ENCODE results near the gene NXF1. TPM values are rescaled to one million over a fixed set of nuclear protein-coding genes. Genes with fewer than 3 reads are reported as not detected.
"Not testable (repeated sequence)": the region's sequence is repeated elsewhere in the genome, so short reads cannot be mapped to it uniquely, and the experiment has no call there.

Gene NXF1
- total RNA-seq: 42.7 TPM
- long read RNA-seq, full-length matches to known transcripts: 9 of 19 reads
- long read RNA-seq, partial matches to known transcripts: 4 of 19 reads
- long read RNA-seq, other reads (novel, unspliced or antisense): 6 of 19 reads

DNA sequence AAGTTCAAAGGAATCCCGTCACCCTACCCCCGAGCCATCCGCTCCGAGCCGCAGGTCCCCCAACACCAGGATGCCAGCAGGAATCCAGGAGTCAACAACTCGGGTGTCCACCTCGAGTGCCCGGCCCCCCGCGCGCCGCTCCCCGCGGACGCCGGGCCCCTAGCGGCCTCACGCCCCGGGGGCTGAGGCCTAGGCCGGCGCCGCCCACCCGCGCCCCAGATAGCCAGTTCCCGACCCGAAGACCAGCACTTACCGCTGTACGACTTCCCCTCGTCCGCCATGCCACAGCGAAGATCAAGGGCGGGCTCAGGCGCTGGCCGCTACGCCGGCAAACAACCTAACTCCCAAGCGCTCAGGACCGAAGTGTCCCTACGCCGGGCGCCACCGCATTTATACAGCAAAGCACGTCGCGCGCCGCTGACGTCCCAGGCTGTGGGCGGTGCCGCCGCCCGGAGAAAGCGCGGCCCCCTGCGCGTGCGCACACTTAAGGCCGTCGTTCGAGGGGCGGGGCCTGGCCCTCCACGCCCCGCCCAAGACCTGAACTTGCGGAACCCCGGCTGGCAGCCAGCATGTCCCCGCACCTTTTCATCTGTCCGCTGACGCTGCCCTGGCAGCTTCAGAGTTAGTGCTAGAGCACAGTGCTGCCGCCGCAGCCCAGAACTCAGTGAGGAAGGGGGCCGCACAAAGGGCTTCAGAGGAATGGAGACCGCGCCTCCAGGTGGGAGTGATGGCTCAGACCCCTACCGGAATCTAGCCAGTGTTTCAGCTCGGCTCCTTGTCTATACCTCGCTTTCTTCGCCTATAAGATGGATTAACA, at the start of gene NXF1:
Gene NXF1, minus strand, starts transcription at position 365 of the 817 bp plus-strand sequence. Its CDS starts 84 bp downstream, at position 281.
- ATAC-seq: peak; percentile 93

DNA sequence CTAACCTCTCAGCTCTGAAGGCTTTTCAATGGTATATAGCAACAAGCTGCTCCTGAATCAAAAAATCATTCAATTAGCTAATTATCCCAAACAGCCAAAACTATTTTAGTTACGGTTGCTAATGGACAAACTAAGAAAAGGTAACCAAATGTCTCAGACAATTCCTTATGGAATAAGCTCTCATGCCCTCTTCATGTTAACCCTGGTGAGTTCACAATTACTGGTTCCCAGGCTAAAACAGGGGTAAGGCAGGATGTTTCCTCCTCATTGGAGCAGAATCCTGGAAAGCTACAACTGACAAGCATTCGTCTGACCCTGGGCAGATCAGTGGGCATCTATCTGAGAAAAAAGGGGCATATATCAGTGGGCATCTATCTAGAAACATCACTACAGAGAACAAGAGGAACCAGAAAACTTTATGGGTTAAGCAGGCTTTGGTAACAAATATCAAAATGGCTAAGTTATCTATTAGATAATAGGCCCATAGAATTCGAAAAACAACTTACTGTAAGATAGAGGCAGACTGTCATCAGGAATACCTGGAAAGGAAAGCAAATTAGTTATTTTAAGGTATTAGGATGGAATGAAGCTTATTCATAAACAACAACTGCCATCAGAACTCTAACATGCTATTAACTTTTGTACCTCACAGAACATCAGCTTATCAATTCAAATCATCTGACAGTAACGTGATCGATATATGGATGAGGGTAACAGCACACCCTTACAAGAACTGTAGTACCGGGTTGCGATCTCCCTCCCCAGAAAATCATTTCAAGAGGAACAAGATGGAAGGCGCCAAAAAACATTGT, 49.0 kb upstream of the NXF1 start:
- intact Hi-C loops (cut with DNase I): no loop called here
- DNase-seq (ENCODE audit: missing footprints) (no peak), ATAC-seq (no peak)

More for the DNA sequence above, at the start of gene NXF1:
- peak; percentile 98 for DNase-seq (ENCODE audit: missing footprints)
- intact Hi-C loops (cut with DNase I): loop anchor here (2.0 kb wide), 1 partner anchor 36 kb away; no protein-coding TSS in a partner anchor

DNA sequence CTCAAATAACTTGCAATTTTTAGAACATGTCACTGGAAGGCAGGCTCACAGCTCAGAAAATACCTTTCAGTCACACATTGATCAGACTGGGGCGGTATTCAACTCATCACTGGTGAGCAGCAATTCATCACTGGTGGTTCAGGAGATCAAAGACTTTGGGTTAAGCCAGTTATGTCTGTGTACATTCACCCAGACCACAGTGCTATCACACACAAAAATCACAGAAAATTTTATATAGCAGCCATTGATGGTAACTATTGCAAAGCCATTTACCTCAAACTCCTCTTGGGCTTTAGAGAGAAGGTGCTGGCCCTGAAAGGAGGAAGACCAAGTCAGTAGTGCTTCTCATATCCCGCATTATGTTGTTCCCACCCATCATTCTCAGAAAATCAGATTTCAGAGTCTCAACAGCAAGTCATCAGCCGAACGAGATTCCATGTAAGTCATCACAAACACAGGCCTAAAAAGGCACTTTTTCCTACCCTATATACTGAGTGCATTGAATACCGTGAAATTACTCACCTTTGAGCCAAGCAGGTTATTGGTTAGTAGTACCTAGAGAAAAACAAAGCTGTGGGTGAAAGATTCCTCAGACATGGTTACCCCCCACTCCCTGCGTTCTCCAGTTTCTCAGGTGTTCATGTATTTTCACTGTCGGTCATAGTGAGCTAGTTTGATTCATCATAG, 48.2 kb upstream of the NXF1 start:
- no peak for ATAC-seq
- no peak for DNase-seq (ENCODE audit: missing footprints)
- intact Hi-C loops (cut with DNase I): no loop called here

DNA sequence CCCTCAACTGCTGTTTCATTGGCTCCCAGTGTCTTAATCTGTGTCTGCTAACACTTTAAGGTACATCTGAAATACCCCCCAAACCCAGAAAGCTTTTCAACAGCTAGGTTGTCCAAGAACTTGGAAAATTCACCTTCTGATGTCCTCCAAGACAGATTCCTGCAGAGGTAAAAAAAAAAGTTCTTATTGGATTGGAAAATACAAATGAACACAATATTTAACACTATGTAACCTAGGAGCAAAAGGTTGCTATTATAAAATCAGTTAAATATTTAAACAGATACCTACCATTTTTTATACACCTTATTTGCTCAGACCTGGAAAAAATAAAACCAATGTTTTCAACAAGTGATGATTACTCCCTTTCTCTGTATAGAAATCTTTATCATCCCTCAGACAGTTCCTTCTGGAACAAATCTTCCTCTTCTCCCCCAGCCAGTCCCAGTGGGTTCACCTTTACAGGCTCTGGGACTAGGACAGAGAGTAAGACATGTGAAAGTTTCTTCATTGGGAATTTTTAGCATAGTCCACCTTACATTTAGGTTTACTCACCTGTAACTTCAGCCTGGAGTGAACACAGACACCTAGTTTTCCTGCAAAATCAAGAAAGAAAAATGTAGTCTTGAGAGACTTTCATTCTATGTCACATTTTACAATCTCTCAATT, 47.4 kb upstream of the NXF1 start:
- intact Hi-C loops (cut with DNase I): no loop called here
- DNase-seq (ENCODE audit: missing footprints): no peak
- no peak for ATAC-seq

DNA sequence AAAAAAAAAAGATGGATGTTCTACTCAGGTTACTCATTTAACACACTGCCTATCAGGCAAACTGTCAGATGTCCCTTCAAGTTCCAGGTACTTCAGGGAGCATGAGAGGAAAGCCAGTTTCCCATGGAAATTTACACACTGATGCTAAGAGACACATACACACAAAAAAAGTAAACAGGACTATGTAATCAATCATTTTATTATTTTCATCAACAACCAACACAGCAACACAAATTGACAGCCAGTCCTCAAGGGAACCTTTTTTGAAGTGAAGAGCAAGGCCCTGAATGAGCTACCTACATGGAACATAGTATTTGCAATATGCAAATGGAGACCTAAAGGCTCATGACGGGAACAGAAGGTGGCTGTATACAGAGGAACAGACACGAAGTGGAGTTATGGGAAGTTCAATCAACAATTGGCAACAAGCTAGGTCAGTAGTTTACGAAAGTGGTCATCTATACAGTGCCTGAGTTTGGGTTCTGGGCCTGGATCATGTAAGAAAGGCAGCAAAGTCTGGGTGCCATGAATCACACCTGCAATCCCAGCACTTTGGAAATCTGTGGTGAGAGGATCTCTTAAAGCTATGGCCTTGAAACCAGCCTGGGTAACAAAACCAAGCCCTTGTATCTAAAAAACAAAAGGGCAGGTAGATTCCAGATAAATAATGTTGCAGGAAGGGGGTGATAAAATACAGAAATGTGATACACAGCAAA, 46.7 kb upstream of the NXF1 start:
- DNase-seq (ENCODE audit: missing footprints) (no peak), ATAC-seq (no peak)
- intact Hi-C loops (cut with DNase I): no loop called here

DNA sequence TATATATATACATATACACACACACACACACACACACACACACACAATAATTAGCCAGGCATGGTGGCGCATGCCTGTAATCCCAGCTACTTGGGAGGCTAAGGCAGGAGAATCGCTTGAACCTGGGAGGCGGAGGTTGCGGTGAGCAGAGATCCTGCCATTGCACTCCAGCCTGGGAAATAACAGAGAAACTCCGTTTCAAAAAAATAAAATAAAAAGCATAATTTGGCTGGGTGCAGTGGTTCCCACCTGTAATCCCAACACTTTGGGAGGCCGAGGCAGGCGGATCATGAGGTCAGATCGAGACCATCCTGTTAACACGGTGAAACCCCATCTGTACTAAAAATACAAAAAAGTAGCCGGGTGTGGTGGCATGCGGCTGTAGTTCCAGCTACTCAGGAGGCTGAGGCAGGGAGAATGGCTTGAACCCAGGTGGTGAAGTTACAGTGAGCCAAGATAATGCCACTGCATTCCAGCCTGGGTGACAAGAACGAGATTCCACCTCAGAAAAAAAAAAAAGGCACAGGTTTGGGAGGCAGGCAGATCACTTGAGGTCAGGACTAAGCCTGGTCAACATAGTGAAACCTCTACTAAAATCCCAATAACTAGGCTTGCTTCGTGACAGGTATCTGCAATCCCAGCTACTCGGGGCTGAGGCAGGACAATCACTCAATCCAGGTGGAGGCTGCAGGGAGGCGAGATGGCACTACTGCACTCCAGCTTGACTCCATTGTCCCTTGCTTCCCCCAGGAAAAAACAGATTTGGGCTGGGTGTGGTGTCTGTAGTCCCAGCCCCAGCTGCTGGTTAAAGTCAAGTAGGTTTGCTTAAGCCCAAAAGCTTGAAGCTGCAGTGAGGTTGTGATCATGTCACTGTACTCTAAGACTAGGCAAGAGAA, 45.9 kb upstream of the NXF1 start:
- ATAC-seq (no peak), DNase-seq (ENCODE audit: missing footprints) (no peak)
- intact Hi-C loops (cut with DNase I): no loop called here

DNA sequence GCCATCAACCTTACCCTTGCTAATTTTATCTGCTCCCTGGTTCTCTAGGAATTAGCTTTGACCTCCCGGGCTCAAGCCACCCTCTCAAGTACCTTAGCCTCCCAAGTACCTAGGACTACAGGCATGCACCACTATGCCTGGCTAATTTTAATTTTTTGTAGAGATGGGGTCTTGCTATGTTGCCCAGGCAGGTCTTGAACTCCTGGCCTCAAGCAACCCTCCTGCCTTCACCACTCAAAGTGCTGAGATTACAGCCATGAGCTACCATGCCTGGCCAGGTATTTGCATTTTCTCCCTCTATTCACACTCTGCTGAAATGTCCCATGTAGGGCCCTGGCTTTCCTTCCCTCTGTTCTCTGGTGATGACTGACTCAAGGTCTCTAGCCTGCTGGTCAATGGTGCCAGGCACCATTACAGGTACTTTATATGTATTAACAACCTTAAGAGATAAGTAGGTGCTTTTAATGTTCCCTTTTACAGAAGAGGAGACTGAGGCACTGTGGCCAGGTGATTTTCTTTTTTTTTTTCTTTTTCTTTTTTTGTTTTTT, 42.6 kb upstream of the NXF1 start:
- intact Hi-C loops (cut with DNase I): no loop called here

DNA sequence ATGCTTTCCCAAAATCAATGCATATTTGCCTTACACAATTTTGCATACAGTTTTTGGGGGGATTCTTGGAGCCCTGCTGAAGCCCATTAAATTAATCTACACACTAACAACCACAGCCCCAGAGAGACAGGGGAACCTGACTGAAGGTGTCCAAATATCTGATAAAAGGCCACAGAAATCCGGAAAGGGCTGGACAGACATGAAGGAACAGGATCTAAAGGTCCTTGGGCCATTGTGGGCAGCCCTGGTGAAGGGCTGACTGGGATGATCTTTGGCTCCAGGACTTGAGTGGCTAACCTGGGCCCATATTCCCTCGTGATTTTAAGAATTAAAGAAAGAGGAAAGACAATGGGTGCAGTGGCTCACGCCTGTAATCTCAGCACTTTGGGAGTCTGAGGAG, 40.9 kb upstream of the NXF1 start:
- ATAC-seq: no peak

More for the DNA sequence above, 42.6 kb upstream of the NXF1 start:
- DNase-seq (ENCODE audit: missing footprints): no peak
- ATAC-seq: no peak

DNA sequence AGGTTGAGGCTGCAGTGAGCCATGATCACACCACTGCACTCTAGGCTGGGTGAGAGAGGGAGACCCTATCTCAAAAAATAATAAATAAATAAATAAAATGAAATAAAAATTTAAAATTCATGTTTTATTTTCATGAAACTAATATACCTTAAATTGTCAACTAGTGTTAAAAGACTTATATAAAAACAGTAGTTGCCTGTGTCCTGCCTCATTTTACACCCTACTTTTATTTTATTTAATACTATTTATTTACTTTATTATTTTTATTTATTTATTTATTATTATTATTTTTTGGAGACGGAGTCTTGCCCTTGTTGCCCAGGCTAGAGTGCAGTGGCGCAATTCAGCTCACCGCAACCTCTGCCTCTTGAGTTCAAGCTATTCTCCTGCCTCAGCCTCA, 38.9 kb upstream of the NXF1 start:
- intact Hi-C loops (cut with DNase I): loop anchor here (5.0 kb wide), 1 partner anchor 297 kb away; the partner anchor contains the start of gene AHNAK
- ATAC-seq: no peak
- no peak for DNase-seq (ENCODE audit: missing footprints)

More for the DNA sequence above, 40.9 kb upstream of the NXF1 start:
- intact Hi-C loops (cut with DNase I): no loop called here
- no peak for DNase-seq (ENCODE audit: missing footprints)

DNA sequence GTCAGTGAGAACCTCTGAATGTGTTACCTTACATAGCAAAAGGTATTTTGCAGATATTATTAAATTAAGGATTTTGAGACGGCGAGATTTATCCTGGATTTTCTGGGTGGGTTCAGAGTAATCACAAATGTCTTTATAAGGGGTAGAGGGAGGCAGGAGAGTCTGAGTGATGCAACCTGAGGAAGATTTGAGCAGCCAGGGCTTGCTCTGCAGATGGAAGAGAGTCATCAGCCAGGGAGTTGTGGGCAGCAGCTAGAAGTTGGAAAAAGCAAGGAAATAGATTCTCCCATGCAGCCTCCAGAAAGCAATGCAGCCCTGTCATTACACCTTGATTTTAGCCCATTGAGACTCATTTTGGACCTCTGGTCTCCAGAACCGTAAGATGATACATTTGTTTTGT, 38.2 kb upstream of the NXF1 start:
- ATAC-seq: no peak
- DNase-seq (ENCODE audit: missing footprints): no peak
- intact Hi-C loops (cut with DNase I): loop anchor here (5.0 kb wide), 1 partner anchor 296 kb away; the partner anchor contains the start of gene AHNAK

DNA sequence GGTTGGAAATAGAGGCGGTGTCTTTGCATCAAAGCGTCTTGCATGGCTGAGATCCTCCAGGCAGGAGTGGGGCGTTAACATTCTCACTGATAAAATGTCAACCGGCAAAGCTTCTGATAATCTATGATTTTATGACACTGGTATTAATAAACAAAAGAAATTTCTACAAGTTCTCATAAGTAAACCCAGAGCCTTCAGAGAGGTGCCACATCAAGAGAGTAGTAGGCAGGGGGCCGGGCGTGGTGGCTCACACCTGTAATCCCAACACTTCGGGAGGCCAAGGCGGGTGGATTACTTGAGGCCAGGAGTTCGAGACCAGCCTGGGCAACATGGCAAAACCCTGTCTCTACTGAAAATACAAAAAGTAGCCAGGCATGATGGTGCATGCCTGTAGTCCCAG, 37.7 kb upstream of the NXF1 start:
- ATAC-seq: not testable (repeated sequence)

DNA sequence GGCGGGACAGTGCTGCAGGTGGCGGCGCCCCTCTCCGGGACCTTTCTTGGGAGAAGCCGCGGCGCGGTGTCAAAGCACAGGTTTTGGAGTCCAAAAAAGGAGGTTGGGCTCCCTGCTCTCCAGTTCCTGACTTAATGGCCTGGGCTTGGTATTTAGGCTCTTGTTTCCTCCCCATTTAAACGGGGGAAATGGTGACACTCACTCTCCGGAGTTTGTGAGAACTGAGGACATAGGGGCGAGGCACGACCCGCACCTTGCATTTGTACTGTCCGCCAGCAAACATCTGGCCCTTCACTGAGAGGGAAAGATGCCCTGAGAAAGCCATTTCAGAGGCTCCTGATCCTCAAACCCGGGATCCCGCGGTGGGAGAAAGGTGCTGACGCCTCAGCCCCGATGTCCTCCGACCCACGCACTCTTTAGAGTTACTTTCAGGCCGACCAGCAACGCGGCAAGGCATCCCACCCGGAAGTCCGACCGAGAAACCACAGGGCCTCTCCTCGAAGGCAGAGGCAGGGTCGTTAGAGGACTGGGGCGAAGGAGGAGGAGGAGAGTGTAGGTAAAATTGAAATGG, 37.0 kb upstream of the NXF1 start:
- DNase-seq (ENCODE audit: missing footprints) (no peak), ATAC-seq (no peak)
- intact Hi-C loops (cut with DNase I): loop anchor here (5.0 kb wide), 1 partner anchor 295 kb away; the partner anchor contains the start of gene AHNAK

More for the DNA sequence above, 37.7 kb upstream of the NXF1 start:
- intact Hi-C loops (cut with DNase I): loop anchor here (5.0 kb wide), 1 partner anchor 296 kb away; the partner anchor contains the start of gene AHNAK
- DNase-seq (ENCODE audit: missing footprints): not testable (repeated sequence)

DNA sequence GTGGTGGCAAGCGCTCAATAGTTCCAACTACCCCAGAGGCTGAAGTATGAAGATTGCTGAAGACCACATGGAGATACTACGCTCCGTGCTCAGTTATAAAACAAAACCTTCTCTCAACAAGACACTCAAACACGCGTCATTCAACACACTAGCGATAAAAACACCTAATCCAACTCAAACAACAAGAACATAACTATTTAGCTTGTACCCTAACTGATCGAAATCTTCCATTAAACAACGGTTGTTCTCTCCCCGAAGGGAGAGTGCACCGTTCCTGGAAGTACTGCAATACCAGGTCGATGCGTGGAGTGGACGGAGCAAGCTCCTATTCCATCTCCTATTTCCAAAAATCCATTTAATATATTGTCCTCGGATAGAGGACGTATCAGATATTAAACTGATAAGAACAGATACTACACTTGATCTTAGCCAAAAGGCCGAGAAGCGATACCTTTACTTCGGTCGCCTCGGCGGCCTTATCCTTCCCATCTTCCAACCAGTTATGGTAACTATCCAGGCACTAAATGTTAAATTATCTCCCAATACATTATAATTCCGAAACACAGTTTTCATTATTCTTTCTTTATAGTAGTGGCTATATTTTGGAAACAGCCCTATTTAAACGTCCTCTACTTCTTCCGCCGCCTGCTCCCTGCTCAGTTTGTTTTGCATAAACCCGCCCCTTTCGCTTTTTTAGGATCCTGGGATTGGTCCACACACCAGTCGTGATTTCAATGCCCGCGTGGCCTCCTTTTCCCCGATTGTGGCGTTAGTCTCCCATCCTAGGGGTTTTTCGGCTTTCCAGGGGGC, 36.3 kb upstream of the NXF1 start:
- peak; percentile 90 for DNase-seq (ENCODE audit: missing footprints)
- ATAC-seq: peak; percentile 79
- intact Hi-C loops (cut with DNase I): loop anchor here (2.0 to 5.0 kb wide), 4 partner anchors 37 to 294 kb away; partner anchors contain the start of genes AHNAK, NXF1 and TMEM179B

DNA sequence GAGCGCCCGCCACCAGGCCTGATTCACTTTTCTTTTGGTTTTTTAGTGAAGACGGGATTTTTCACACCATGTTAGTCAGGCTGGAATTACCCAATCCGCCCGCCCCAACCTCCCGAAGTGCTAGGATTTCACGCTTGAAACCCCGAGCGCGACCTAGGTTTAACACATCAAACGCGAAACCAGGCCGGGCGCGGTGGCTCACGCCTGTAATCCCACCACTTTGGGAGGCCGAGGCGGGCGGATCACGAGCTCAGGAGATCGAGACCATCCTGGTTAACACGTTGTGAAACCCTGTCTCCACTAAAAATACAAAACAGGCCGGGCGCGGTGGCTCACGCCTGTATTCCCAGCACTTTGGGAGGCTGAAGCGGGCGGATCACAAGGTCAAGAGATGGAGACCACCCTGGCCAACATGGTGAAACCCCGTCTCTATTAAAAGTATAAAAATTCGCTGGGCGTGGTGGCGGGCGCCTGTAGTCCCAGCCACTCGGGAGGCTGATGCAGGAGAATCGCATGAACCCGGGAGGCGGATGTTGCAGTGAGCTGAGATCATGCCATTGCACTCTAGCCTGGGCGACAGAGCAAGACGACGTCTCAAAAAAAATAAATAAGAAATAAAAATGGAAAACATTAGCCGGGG, 35.6 kb upstream of the NXF1 start:
- intact Hi-C loops (cut with DNase I): loop anchor here (2.0 to 5.0 kb wide), 4 partner anchors 36 to 294 kb away; partner anchors contain the start of genes AHNAK, NXF1 and TMEM179B
- not testable (repeated sequence) for ATAC-seq
- peak; percentile 87 for DNase-seq (ENCODE audit: missing footprints)

All from Right ventricle myocardium inferior (tissue), 1 donor.